BLaER1 treated with 17β-estradiol and CSF1 and Interleukin-3, amounts not matched to agents 10 nM and 100 nM (cell line): ENCODE measurements around the gene PHC1.
A peak's percentile ranks its signal among the peaks of the same experiment; 100 is the strongest.
"Not testable (repeated sequence)": the region's sequence is repeated elsewhere in the genome, so short reads cannot be mapped to it uniquely, and the experiment has no call there.

ENCODE experiments used
- H3K27ac ChIP-seq, 11 experiments: shearing (Covaris generic); formaldehyde crosslinking; 2 replicates each; pipeline ENCODE4 v1.8.1; 2022
- H3K27me3 ChIP-seq, 11 experiments: shearing (Covaris generic); formaldehyde crosslinking; 2 replicates each; pipeline ENCODE4 v1.8.1; 2022
- H3K36me3 ChIP-seq, 11 experiments: shearing (Covaris generic); formaldehyde crosslinking; 2 replicates each; pipeline ENCODE4 v1.8.1; 2022
- H3K4me1 ChIP-seq, 10 experiments: shearing (Covaris generic); formaldehyde crosslinking; 2 replicates each; pipeline ENCODE4 v1.8.1; 2022
- H3K4me2 ChIP-seq, 11 experiments: shearing (Covaris generic); formaldehyde crosslinking; 2 replicates each; pipeline ENCODE4 v1.8.1; 2022
- H3K4me3 ChIP-seq, 10 experiments: shearing (Covaris generic); formaldehyde crosslinking; 2 replicates each; pipeline ENCODE4 v1.8.1; 2022
- H3K9ac ChIP-seq, 11 experiments: shearing (Covaris generic); formaldehyde crosslinking; 2 replicates each; pipeline ENCODE4 v1.8.1; 2022
- H3K9me3 ChIP-seq, 11 experiments: shearing (Covaris generic); formaldehyde crosslinking; replicated peaks in 1 of 11; 2 replicates each; pipeline ENCODE4 v1.8.1; 2022
- H4K20me1 ChIP-seq, 11 experiments: shearing (Covaris generic); formaldehyde crosslinking; 2 replicates each; pipeline ENCODE4 v1.8.1; 2022
- Cebpa-rat ChIP-seq, 11 experiments: shearing (Covaris generic); IDR thresholded peaks; 2 replicates each; pipeline ENCODE4 v1.8.1; 2022

Gene PHC1

DNA sequence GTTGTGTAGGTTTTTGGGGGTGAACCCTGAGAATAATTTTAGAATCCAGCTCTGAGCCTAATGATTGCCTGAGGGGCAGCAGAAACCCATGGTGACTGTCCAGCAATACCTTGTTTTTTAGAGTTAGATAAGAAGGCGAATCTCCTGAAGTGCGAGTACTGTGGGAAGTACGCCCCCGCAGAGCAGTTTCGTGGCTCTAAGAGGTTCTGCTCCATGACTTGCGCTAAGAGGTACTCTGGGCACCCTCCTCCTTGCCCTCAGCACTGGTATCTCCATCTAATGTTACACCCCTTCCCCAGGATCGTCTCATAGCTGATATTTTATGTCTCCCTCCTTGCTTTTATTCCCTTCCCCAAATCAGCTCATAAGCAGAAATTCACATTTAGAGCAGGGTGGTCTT is 22.4 kb downstream of the PHC1 start:
- Histone ChIP-seq H3K4me1 (peaks cover 0 to 17% (median 0%) of the 10 kb centered on the region in 10 experiments; a peak in 4 of 20 replicates), H3K4me3 (no peak overlapping the region), H3K9me3 (no peaks in the 10 kb centered on the region), H3K27me3 (no peaks in the 10 kb centered on the region), H3K36me3 (peaks cover 66 to 79% (median 75%) of the 10 kb centered on the region in 11 experiments), H4K20me1 (peaks cover 0 to 17% (median 5%) of the 10 kb centered on the region in 11 experiments; a peak in 13 of 22 replicates), H3K9ac (no peak overlapping the region), H3K4me2 (no peak overlapping the region), H3K27ac (no peak overlapping the region)
- TF ChIP-seq Cebpa-rat (IDR thresholded peaks at IDR 0.05) = no peak

GRCh38 chr12:8937842-8938442 is 23.6 kb downstream of the PHC1 start:
- Histone ChIP-seq H3K4me1 (peaks cover 0 to 19% (median 0%) of the 10 kb centered on the region in 10 experiments; a peak in 3 of 20 replicates), H3K4me2 (peak overlapping the region in 1 of 11 experiments; percentile 20; a peak in 1 of 22 replicates), H3K36me3 (peaks cover 70 to 83% (median 80%) of the 10 kb centered on the region in 11 experiments), H4K20me1 (peaks cover 0 to 29% (median 16%) of the 10 kb centered on the region in 11 experiments; a peak in 13 of 22 replicates), H3K27ac (peak overlapping the region in 1 of 11 experiments; percentile 11; a peak in 1 of 22 replicates)
- not testable (repeated sequence) for H3K27me3 ChIP-seq, H3K9ac ChIP-seq, H3K4me3 ChIP-seq, H3K9me3 ChIP-seq

GRCh38 chr12:8941691-8942478 is 27.6 kb downstream of the PHC1 start:
- H3K36me3 ChIP-seq = peaks cover 77 to 83% (median 81%) of the 10 kb centered on the region in 11 experiments
- peaks cover 2 to 45% (median 5%) of the 10 kb centered on the region in 10 experiments; a peak in 17 of 20 replicates for H3K4me1 ChIP-seq
- no peaks in the 10 kb centered on the region for H3K9me3 ChIP-seq
- H3K4me2 ChIP-seq = no peak overlapping the region
- H3K27ac ChIP-seq = no peak overlapping the region
- peaks cover 9 to 69% (median 55%) of the 10 kb centered on the region in 11 experiments for H4K20me1 ChIP-seq
- peak overlapping the region in 1 of 11 experiments; percentile 7; a peak in 1 of 22 replicates for H3K9ac ChIP-seq
- no peak overlapping the region for H3K4me3 ChIP-seq
- TF ChIP-seq Cebpa-rat (IDR thresholded peaks at IDR 0.05) = no peak
- H3K27me3 ChIP-seq = no peaks in the 10 kb centered on the region

- H3K36me3 ChIP-seq = peaks cover 63 to 74% (median 69%) of the 10 kb centered on the region in 11 experiments
- no peak overlapping the region for H3K4me3 ChIP-seq
- H3K4me2 ChIP-seq = no peak overlapping the region
- H3K27ac ChIP-seq = no peak overlapping the region
- no peak overlapping the region for H3K9ac ChIP-seq
- H3K9me3 ChIP-seq = no peaks in the 10 kb centered on the region
- no peaks in the 10 kb centered on the region for H3K27me3 ChIP-seq
- H3K4me1 ChIP-seq = peaks cover 18 to 45% (median 21%) of the 10 kb centered on the region in 10 experiments
- H4K20me1 ChIP-seq = peaks cover 25 to 79% (median 72%) of the 10 kb centered on the region in 11 experiments
- TF ChIP-seq Cebpa-rat (IDR thresholded peaks at IDR 0.05) = peak in 5 of 11 experiments; percentile 34 to 88 (median 43); a peak in 6 of 22 replicates
Observed at GRCh38 chr12:8943565-8944186, 29.4 kb downstream of the PHC1 start.

DNA sequence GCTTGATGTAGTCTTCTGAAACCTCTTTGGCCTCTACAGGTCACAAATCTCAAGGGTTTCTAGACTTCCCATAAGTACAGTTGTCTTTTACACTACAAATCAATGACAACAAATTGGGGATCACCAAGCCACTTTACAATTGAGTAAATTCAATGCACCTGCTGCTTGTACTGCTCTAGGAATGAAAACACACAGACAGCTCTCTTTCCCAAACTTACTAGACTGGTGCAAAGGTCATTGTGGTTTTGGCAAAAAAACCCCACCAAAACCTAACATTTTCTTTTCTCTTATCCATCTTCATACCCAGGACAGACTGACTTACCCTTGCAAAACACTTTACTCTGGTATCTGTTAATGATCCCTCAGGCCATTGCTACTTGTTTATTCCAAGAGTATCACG is 32.4 kb downstream of the PHC1 start:
- Histone ChIP-seq H3K27me3 (no peaks in the 10 kb centered on the region), H3K9ac (peak overlapping the region in 1 of 11 experiments; percentile 96; a peak in 2 of 22 replicates), H3K27ac (no peak overlapping the region), H3K9me3 (peaks cover 0 to 1% (median 0%) of the 10 kb centered on the region in 11 experiments; a peak in 4 of 22 replicates), H3K4me3 (peak overlapping the region in 4 of 10 experiments; percentile 76 to 92 (median 82); a peak in 7 of 20 replicates), H4K20me1 (peaks cover 25 to 68% (median 67%) of the 10 kb centered on the region in 11 experiments), H3K36me3 (peaks cover 52 to 62% (median 57%) of the 10 kb centered on the region in 11 experiments), H3K4me2 (peak overlapping the region; percentile 71 to 96 (median 83); a peak in 21 of 22 replicates), H3K4me1 (peaks cover 23 to 50% (median 30%) of the 10 kb centered on the region in 10 experiments)
- no peak for TF ChIP-seq Cebpa-rat (IDR thresholded peaks at IDR 0.05)

DNA sequence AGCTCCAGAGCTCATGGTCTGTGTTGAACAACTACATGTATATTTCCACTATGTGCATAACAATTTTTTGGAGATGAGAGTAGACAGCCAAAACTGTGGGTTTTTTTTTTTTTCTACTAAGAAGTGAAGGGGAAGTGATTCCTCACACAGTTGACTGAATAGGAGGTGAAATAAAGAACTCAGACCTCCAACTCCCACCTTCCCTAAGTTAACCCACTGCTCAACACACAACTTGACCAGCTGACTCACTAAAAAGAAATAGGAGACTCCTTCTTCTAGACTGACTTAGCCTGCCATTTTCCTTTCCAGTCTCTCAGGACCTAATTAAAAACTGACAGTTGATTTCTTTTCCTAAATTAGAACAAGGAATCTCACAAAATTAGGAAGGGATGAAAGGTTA is 33.4 kb downstream of the PHC1 start:
- Histone ChIP-seq H3K27me3 (no peaks in the 10 kb centered on the region), H3K4me2 (peak overlapping the region; percentile 71 to 96 (median 83)), H3K9ac (peak overlapping the region in 8 of 11 experiments; percentile 91 to 97 (median 94); a peak in 13 of 22 replicates), H3K36me3 (peaks cover 42 to 53% (median 49%) of the 10 kb centered on the region in 11 experiments), H3K27ac (peak overlapping the region in 6 of 11 experiments; percentile 92 to 97 (median 95); a peak in 9 of 22 replicates), H3K9me3 (peaks cover 1 to 11% (median 9%) of the 10 kb centered on the region in 11 experiments; a peak in 20 of 22 replicates), H3K4me3 (peak overlapping the region; percentile 76 to 95 (median 86); a peak in 19 of 20 replicates), H3K4me1 (peaks cover 23 to 51% (median 31%) of the 10 kb centered on the region in 10 experiments), H4K20me1 (peaks cover 25 to 59% (median 58%) of the 10 kb centered on the region in 11 experiments; a peak in 21 of 22 replicates)
- no peak for TF ChIP-seq Cebpa-rat (IDR thresholded peaks at IDR 0.05)

- Histone ChIP-seq H3K4me2 (peak overlapping the region; percentile 71 to 96 (median 83)), H3K4me3 (peak overlapping the region; percentile 76 to 95 (median 86)), H3K27ac (peak overlapping the region; percentile 85 to 97 (median 92)), H3K9me3 (peaks cover 12 to 22% (median 20%) of the 10 kb centered on the region in 11 experiments), H3K36me3 (peaks cover 41 to 53% (median 47%) of the 10 kb centered on the region in 11 experiments), H4K20me1 (peaks cover 25 to 50% (median 47%) of the 10 kb centered on the region in 11 experiments; a peak in 21 of 22 replicates), H3K9ac (peak overlapping the region; percentile 85 to 97 (median 93)), H3K27me3 (no peaks in the 10 kb centered on the region), H3K4me1 (peaks cover 23 to 47% (median 31%) of the 10 kb centered on the region in 10 experiments)
- TF ChIP-seq Cebpa-rat (IDR thresholded peaks at IDR 0.05) = no peak
Observed at GRCh38 chr12:8948701-8949341, 34.5 kb downstream of the PHC1 start.
